Chondrocyte (in vitro differentiated cells): ENCODE results near the gene SNTG2. TPM values are rescaled to one million over a fixed set of nuclear protein-coding genes. Genes with fewer than 3 reads are reported as not detected.

ENCODE experiments used
- DNase-seq: peaks from one replicate; pipeline ENCODE4 v3.0.0; 2021; ENCODE audit warnings: mixed read lengths, low spot score
- H3K27ac Mint-ChIP-seq: one replicate; pipeline ENCODE4 v1.8.0; 2021; ENCODE audit warnings: mild to moderate bottlenecking, moderate library complexity, mixed read lengths; ENCODE audit not compliant: unreplicated experiment
- H3K27me3 Mint-ChIP-seq: 2 replicates; pipeline ENCODE4 v1.8.0; 2021; ENCODE audit warnings: low read depth, mixed read lengths
- H3K36me3 Mint-ChIP-seq: 2 replicates; pipeline ENCODE4 v1.8.0; 2021; ENCODE audit warnings: low read depth, mixed read lengths
- H3K4me1 Mint-ChIP-seq: 2 replicates; pipeline ENCODE4 v1.8.0; 2021; ENCODE audit warnings: low read depth, mild to moderate bottlenecking, mixed read lengths
- H3K4me3 Mint-ChIP-seq: one replicate; pipeline ENCODE4 v1.8.0; 2021; ENCODE audit warnings: mild to moderate bottlenecking, moderate library complexity, mixed read lengths; ENCODE audit not compliant: unreplicated experiment
- H3K9me3 Mint-ChIP-seq: 2 replicates; pipeline ENCODE4 v1.8.0; 2021; ENCODE audit warnings: low read depth, mixed read lengths
- CTCF ChIP-seq: fragments of 200-600 bp; sonication (generic); IDR thresholded peaks from 2 replicates; pipeline ENCODE4 v1.5.0; 2021; ENCODE audit warnings: antibody characterized with exemption, mild to moderate bottlenecking, moderate library complexity
- total RNA-seq: library from RNA; stranded (reverse); gene quantifications from 3 replicates; pipeline ENCODE4 v1.2.1, GENCODE V29; 2021

SNTG2 gene
- total RNA-seq, 1 donor from 2014 or later = not detected

GRCh38 chr2:941871-942270, 8.8 kb upstream of the SNTG2 start:
- DNase-seq = no peak
- no peak overlapping the region for H3K27ac Mint-ChIP-seq
- H3K9me3 Mint-ChIP-seq = peaks cover 8% of the 10 kb centered on the region
- no peak for TF ChIP-seq CTCF
- H3K4me3 Mint-ChIP-seq = no peak overlapping the region
- peaks cover 8% of the 10 kb centered on the region for H3K27me3 Mint-ChIP-seq
- H3K36me3 Mint-ChIP-seq = peaks cover 5% of the 10 kb centered on the region
- H3K4me1 Mint-ChIP-seq = peaks cover 24% of the 10 kb centered on the region

- no peak for TF ChIP-seq CTCF
- Mint-ChIP-seq H3K4me3 (no peak overlapping the region), H3K9me3 (peaks cover 8% of the 10 kb centered on the region), H3K27me3 (peaks cover 12% of the 10 kb centered on the region), H3K4me1 (peaks cover 20% of the 10 kb centered on the region), H3K36me3 (peaks cover 5% of the 10 kb centered on the region), H3K27ac (no peak overlapping the region)
- DNase-seq = no peak
These were observed 7.7 kb upstream of the SNTG2 start for GRCh38 chr2:942775-943460.

- H3K9me3 Mint-ChIP-seq = peaks cover 8% of the 10 kb centered on the region
These were observed 7.2 kb upstream of the SNTG2 start for GRCh38 chr2:943461-943797.

GRCh38 chr2:943821-944220, 6.8 kb upstream of the SNTG2 start:
- Mint-ChIP-seq H3K4me1 (peaks cover 12% of the 10 kb centered on the region), H3K27me3 (peaks cover 12% of the 10 kb centered on the region), H3K36me3 (peaks cover 5% of the 10 kb centered on the region), H3K27ac (no peak overlapping the region), H3K4me3 (no peak overlapping the region), H3K9me3 (peaks cover 8% of the 10 kb centered on the region)
- TF ChIP-seq CTCF = no peak
- no peak for DNase-seq

More at GRCh38 chr2:943461-943797, 7.2 kb upstream of the SNTG2 start:
- H3K27ac Mint-ChIP-seq = no peak overlapping the region
- DNase-seq = no peak
- no peak overlapping the region for H3K4me3 Mint-ChIP-seq
- H3K36me3 Mint-ChIP-seq = peaks cover 5% of the 10 kb centered on the region
- H3K27me3 Mint-ChIP-seq = peaks cover 12% of the 10 kb centered on the region
- H3K4me1 Mint-ChIP-seq = peaks cover 15% of the 10 kb centered on the region
- TF ChIP-seq CTCF = no peak

GRCh38 chr2:944693-945092, 6.0 kb upstream of the SNTG2 start:
- peaks cover 13% of the 10 kb centered on the region for H3K4me1 Mint-ChIP-seq
- TF ChIP-seq CTCF = no peak
- peaks cover 8% of the 10 kb centered on the region for H3K9me3 Mint-ChIP-seq
- no peak for DNase-seq
- H3K4me3 Mint-ChIP-seq = no peak overlapping the region
- H3K36me3 Mint-ChIP-seq = peaks cover 5% of the 10 kb centered on the region
- H3K27ac Mint-ChIP-seq = no peak overlapping the region
- peaks cover 17% of the 10 kb centered on the region for H3K27me3 Mint-ChIP-seq
